Neural cell (in vitro differentiated cells): Measurements from ENCODE around the gene POU6F2. TPM values are rescaled to one million over a fixed set of nuclear protein-coding genes. Genes with fewer than 3 reads are reported as not detected.

Experiments
- H2AFZ ChIP-seq: fragments of 200-600, 300-800 bp; sonication (generic), shearing (Covaris generic); 2 replicates; pipeline ENCODE4 v1.6.0; 2014; ENCODE audit warnings: low read depth, mild to moderate bottlenecking, antibody characterized with exemption, low read length, moderate library complexity
- H3F3A ChIP-seq: fragments of 200-600 bp; shearing (Covaris generic); 2 replicates; pipeline ENCODE4 v1.6.1; 2016; ENCODE audit warnings: mild to moderate bottlenecking, moderate library complexity, mixed read lengths, antibody characterized with exemption, low read length; ENCODE audit not compliant: insufficient read depth, poor library complexity, severe bottlenecking
- H3K27ac ChIP-seq: fragments of 200-600, 300-800 bp; sonication (generic), shearing (Covaris generic); 2 replicates; pipeline ENCODE4 v1.5.1; 2014; ENCODE audit warnings: mild to moderate bottlenecking, low read length, moderate library complexity
- H3K27me3 ChIP-seq: fragments of 300-800, 200-600 bp; sonication (generic), shearing (Covaris generic); 2 replicates; pipeline ENCODE4 v1.6.0; 2014; ENCODE audit warnings: mild to moderate bottlenecking, low read depth, low read length, moderate library complexity; ENCODE audit not compliant: insufficient read depth
- H3K36me3 ChIP-seq: fragments of 300-800, 200-600 bp; sonication (generic), shearing (Covaris generic); 2 replicates; pipeline ENCODE4 v1.5.1; 2014; ENCODE audit warnings: mild to moderate bottlenecking, antibody characterized with exemption, low read length, moderate library complexity; ENCODE audit not compliant: insufficient read depth
- H3K4me2 ChIP-seq: fragments of 300-800, 200-600 bp; sonication (generic), shearing (Covaris generic); 2 replicates; pipeline ENCODE4 v1.6.0; 2014; ENCODE audit warnings: mild to moderate bottlenecking, low read length
- H3K4me3 ChIP-seq: fragments of 300-800, 200-600 bp; sonication (generic), shearing (Covaris generic); 2 replicates; pipeline ENCODE4 v1.5.1; 2014; ENCODE audit warnings: mild to moderate bottlenecking, low read length, moderate library complexity
- H3K79me2 ChIP-seq: fragments of 200-600 bp; shearing (Covaris generic); replicated peaks from 2 replicates; pipeline ENCODE4 v1.6.0; 2014; ENCODE audit warnings: mild to moderate bottlenecking, low read length, moderate library complexity; ENCODE audit not compliant: insufficient read depth
- H3K9ac ChIP-seq: fragments of 300-800, 200-600 bp; sonication (generic), shearing (Covaris generic); 2 replicates; pipeline ENCODE4 v1.6.1; 2016; ENCODE audit warnings: mild to moderate bottlenecking, low read length, mixed read lengths
- H3K9me2 ChIP-seq: fragments of 200-600 bp; shearing (Covaris generic); 2 replicates; pipeline ENCODE4 v1.6.1; 2016; ENCODE audit warnings: mild to moderate bottlenecking, low read length, mixed read lengths; ENCODE audit not compliant: insufficient read depth
- H3K9me3 ChIP-seq: fragments of 200-600, 300-800 bp; sonication (generic), shearing (Covaris generic); 2 replicates; pipeline ENCODE4 v1.6.1; 2016; ENCODE audit warnings: mild to moderate bottlenecking, mixed run types, low read length, moderate library complexity, mixed read lengths
- H4K20me1 ChIP-seq: fragments of 200-600 bp; shearing (Covaris generic); 2 replicates; pipeline ENCODE4 v1.6.1; 2016; ENCODE audit warnings: mild to moderate bottlenecking, mixed run types; ENCODE audit not compliant: insufficient read depth
- EP300 ChIP-seq: fragments of 450-650 bp; conservative IDR thresholded peaks from 2 replicates; pipeline ENCODE4 v1.6.1; 2014; ENCODE audit warnings: antibody characterized with exemption, mild to moderate bottlenecking, moderate library complexity; ENCODE audit not compliant: poor library complexity, severe bottlenecking
- EZH2 ChIP-seq: fragments of 200-600, 300-800 bp; shearing (Covaris generic), sonication (generic); IDR thresholded peaks from 2 replicates; pipeline ENCODE4 v1.6.1; 2014; ENCODE audit warnings: antibody characterized with exemption, low read length, borderline replicate concordance, mild to moderate bottlenecking; ENCODE audit not compliant: insufficient read depth, poor library complexity, severe bottlenecking
- MXI1 ChIP-seq: fragments of 450-650 bp; conservative IDR thresholded peaks from 2 replicates; pipeline ENCODE4 v1.6.1; 2014; ENCODE audit warnings: antibody characterized with exemption, mild to moderate bottlenecking; ENCODE audit not compliant: poor library complexity, severe bottlenecking
- POLR2AphosphoS5 ChIP-seq: IDR thresholded peaks from 2 replicates; pipeline ENCODE4 v1.6.1; 2012
- RAD21 ChIP-seq: fragments of 450-650 bp; conservative IDR thresholded peaks from 2 replicates; pipeline ENCODE4 v1.6.1; 2014; ENCODE audit warnings: antibody characterized with exemption, mild to moderate bottlenecking, moderate library complexity
- SMC3 ChIP-seq: fragments of 450-650 bp; conservative IDR thresholded peaks from 2 replicates; pipeline ENCODE4 v1.6.1; 2014; ENCODE audit warnings: antibody characterized with exemption, mild to moderate bottlenecking, moderate library complexity; ENCODE audit not compliant: poor library complexity
- TAF1 ChIP-seq: IDR thresholded peaks from 2 replicates; pipeline ENCODE4 v1.6.1; 2012; ENCODE audit warnings: low read depth
- polyA plus RNA-seq: library from polyadenylated mRNA; depleted of rRNA; stranded (reverse); fragments of >200 nt; gene quantifications from 2 replicates; pipeline ENCODE4 v1.2.3, GENCODE V29; 2014
- TF ChIP-seq, protein P1 (sequence below): IDR thresholded peaks from 2 replicates; pipeline ENCODE4 v1.6.1; 2012; ENCODE audit warnings: borderline replicate concordance
- TF ChIP-seq, protein P2 (sequence below): fragments of 450-650 bp; IDR thresholded peaks from 2 replicates; pipeline ENCODE4 v1.5.1; 2014; ENCODE audit warnings: antibody characterized with exemption, mild to moderate bottlenecking, moderate library complexity; ENCODE audit not compliant: poor library complexity, severe bottlenecking

Gene POU6F2
- polyA plus RNA-seq, 1 donor from 2014 or later, result 2.8 TPM

DNA sequence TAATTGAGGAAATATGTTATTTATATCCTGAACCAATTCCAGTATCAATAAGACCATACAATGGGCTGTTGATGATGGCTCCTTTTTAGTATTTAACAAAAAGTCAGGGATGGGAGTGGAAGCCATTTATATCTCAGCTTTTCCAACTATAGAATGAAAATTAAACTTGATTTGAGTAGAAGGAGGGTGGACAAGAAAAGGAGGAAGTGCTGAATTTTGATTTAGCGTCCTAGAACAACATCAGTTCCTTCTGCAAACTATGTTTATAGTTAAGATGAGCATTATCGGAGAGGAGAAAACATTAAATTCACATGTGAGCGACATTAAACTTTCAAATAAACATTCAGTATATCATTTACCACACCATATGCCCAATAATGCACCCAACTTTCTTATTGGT is 439.2 kb downstream of the POU6F2 start:
- Histone ChIP-seq H3K27ac (no peak overlapping the region), H2AFZ (no peak overlapping the region), H3K79me2 (no peaks in the 10 kb centered on the region), H3K36me3 (no peaks in the 10 kb centered on the region), H3K9ac (no peak overlapping the region), H3K4me3 (no peak overlapping the region), H3K9me2 (no peaks in the 10 kb centered on the region), H3K4me2 (no peak overlapping the region), H3K27me3 (peaks cover 15% of the 10 kb centered on the region), H3F3A (no peaks in the 10 kb centered on the region), H4K20me1 (no peaks in the 10 kb centered on the region), H3K9me3 (no peaks in the 10 kb centered on the region)
- TF ChIP-seq POLR2AphosphoS5 (no peak), EZH2 (no peak), TAF1 (no peak), EP300 (no peak), RAD21 (no peak), MXI1 (no peak), SMC3 (no peak)
- TF ChIP-seq, protein P1, sequence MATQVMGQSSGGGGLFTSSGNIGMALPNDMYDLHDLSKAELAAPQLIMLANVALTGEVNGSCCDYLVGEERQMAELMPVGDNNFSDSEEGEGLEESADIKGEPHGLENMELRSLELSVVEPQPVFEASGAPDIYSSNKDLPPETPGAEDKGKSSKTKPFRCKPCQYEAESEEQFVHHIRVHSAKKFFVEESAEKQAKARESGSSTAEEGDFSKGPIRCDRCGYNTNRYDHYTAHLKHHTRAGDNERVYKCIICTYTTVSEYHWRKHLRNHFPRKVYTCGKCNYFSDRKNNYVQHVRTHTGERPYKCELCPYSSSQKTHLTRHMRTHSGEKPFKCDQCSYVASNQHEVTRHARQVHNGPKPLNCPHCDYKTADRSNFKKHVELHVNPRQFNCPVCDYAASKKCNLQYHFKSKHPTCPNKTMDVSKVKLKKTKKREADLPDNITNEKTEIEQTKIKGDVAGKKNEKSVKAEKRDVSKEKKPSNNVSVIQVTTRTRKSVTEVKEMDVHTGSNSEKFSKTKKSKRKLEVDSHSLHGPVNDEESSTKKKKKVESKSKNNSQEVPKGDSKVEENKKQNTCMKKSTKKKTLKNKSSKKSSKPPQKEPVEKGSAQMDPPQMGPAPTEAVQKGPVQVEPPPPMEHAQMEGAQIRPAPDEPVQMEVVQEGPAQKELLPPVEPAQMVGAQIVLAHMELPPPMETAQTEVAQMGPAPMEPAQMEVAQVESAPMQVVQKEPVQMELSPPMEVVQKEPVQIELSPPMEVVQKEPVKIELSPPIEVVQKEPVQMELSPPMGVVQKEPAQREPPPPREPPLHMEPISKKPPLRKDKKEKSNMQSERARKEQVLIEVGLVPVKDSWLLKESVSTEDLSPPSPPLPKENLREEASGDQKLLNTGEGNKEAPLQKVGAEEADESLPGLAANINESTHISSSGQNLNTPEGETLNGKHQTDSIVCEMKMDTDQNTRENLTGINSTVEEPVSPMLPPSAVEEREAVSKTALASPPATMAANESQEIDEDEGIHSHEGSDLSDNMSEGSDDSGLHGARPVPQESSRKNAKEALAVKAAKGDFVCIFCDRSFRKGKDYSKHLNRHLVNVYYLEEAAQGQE, result no peak
- TF ChIP-seq, protein P2, sequence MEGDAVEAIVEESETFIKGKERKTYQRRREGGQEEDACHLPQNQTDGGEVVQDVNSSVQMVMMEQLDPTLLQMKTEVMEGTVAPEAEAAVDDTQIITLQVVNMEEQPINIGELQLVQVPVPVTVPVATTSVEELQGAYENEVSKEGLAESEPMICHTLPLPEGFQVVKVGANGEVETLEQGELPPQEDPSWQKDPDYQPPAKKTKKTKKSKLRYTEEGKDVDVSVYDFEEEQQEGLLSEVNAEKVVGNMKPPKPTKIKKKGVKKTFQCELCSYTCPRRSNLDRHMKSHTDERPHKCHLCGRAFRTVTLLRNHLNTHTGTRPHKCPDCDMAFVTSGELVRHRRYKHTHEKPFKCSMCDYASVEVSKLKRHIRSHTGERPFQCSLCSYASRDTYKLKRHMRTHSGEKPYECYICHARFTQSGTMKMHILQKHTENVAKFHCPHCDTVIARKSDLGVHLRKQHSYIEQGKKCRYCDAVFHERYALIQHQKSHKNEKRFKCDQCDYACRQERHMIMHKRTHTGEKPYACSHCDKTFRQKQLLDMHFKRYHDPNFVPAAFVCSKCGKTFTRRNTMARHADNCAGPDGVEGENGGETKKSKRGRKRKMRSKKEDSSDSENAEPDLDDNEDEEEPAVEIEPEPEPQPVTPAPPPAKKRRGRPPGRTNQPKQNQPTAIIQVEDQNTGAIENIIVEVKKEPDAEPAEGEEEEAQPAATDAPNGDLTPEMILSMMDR, result no peak

DNA sequence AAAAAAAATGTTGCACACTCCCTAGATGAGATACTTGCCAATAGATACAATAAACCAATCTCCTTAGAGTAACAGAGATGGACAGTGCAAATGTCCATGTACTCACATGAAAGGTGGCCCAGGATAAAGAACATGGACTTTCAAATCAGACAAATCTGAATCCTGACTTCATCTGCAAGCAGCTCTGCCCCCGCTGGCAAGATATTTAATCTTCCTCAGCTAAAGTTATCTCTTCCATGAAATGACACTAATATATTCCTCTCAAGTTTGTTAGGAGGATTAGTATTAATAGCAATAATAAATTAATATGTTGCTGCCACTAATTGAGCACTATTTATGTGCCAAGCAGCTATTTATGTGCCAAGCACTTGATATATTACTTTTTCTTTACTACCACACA is 439.9 kb downstream of the POU6F2 start:
- Histone ChIP-seq H3K9me3 (no peaks in the 10 kb centered on the region), H3K36me3 (no peaks in the 10 kb centered on the region), H3K4me3 (no peak overlapping the region), H3K27me3 (peaks cover 15% of the 10 kb centered on the region), H3K4me2 (no peak overlapping the region), H3K9me2 (no peaks in the 10 kb centered on the region), H3K27ac (no peak overlapping the region), H4K20me1 (no peaks in the 10 kb centered on the region), H3K9ac (no peak overlapping the region), H3F3A (no peaks in the 10 kb centered on the region), H3K79me2 (no peaks in the 10 kb centered on the region), H2AFZ (no peak overlapping the region)
- TF ChIP-seq POLR2AphosphoS5 (no peak), SMC3 (no peak), RAD21 (no peak), EZH2 (no peak), MXI1 (no peak), EP300 (no peak), TAF1 (no peak)
- TF ChIP-seq, protein P1, result no peak
- TF ChIP-seq, protein P2, result no peak
